ENCODE results near the gene GJD3. TPM values are rescaled to one million over a fixed set of nuclear protein-coding genes. Genes with fewer than 3 reads are reported as not detected.
"Not testable (repeated sequence)": the region's sequence is repeated elsewhere in the genome, so short reads cannot be mapped to it uniquely, and the experiment has no call there.

GJD3 gene
- total RNA-seq, 3 donors from 2014 or later (not counting 1 experiment from before 2014, with no cell fraction given), result not detected

GRCh38 chr17:40402668-40403067 lies 38.1 kb upstream of the GJD3 start:
- Mint-ChIP-seq H3K9me3 (no peaks in the 10 kb centered on the region), H3K4me3 (no peak overlapping the region), H3K27me3 (ENCODE audit: low read depth in 2 of 2) (no peaks in the 10 kb centered on the region), H3K36me3 (no peaks in the 10 kb centered on the region), H3K4me1 (peaks cover 0 to 5% of the 10 kb centered on the region in 2 donors), H3K27ac (no peak overlapping the region)
- no peak overlapping the region for H3K27ac ChIP-seq (ENCODE audit: low read length)
- H3K4me3 ChIP-seq (ENCODE audit: low read length), result no peak overlapping the region
- H3K4me1 ChIP-seq (ENCODE audit: control insufficient read depth, insufficient read depth, low read length), result no peaks in the 10 kb centered on the region
- intact Hi-C loops (cut with micrococcal nuclease), result no loop called here
- H3K36me3 ChIP-seq (ENCODE audit: control insufficient read depth, insufficient read depth, low read length), result no peaks in the 10 kb centered on the region
- DNase-seq (peak in 1 of 2 donors; percentile 45), ATAC-seq (no peak)
- no peaks in the 10 kb centered on the region for H3K27me3 ChIP-seq (ENCODE audit: control insufficient read depth, insufficient read depth, low read length)
- no peak for TF ChIP-seq CTCF (IDR thresholded peaks at IDR 0.05)
- no peaks in the 10 kb centered on the region for H3K9me3 ChIP-seq (ENCODE audit: control insufficient read depth, insufficient read depth, low read length)
- WGBS (ENCODE audit: insufficient coverage), result 53% methylated on average over 1 of the region's 1 CpG

DNA sequence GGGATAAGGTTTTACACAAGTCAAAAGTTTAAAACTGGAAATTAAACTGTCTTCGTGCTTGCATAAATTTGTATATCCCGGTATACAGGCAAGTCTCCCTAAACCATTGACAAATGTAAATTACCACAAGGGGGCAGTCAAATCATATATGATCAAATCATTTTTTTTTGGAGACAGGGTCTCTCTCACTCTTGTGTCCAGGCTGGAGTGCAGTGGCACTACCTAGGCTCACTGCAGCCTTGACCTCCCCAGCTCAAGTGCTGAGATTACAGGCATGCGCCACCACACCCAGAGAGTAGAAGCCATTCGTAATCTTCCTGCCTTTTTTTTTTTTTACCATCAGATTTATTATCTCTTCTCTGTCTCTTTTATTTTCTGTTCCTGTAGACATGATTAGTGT lies 34.6 kb upstream of the GJD3 start:
- 85% methylated on average over 4 of the region's 4 CpGs for WGBS (ENCODE audit: insufficient coverage)
- Mint-ChIP-seq H3K27ac (no peak overlapping the region), H3K4me1 (peaks cover 0 to 5% of the 10 kb centered on the region in 2 donors), H3K9me3 (no peaks in the 10 kb centered on the region), H3K36me3 (no peaks in the 10 kb centered on the region), H3K4me3 (no peak overlapping the region), H3K27me3 (ENCODE audit: low read depth in 2 of 2) (no peaks in the 10 kb centered on the region)
- TF ChIP-seq CTCF (IDR thresholded peaks at IDR 0.05), result peak; percentile 74
- no peak overlapping the region for H3K4me3 ChIP-seq (ENCODE audit: low read length)
- H3K27ac ChIP-seq (ENCODE audit: low read length), result no peak overlapping the region
- no peaks in the 10 kb centered on the region for H3K27me3 ChIP-seq (ENCODE audit: control insufficient read depth, insufficient read depth, low read length)
- peak in 1 of 2 donors; percentile 79 for DNase-seq
- no peaks in the 10 kb centered on the region for H3K36me3 ChIP-seq (ENCODE audit: control insufficient read depth, insufficient read depth, low read length)
- peak in 2 of 3 donors; percentile 69 to 76 for ATAC-seq
- H3K9me3 ChIP-seq (ENCODE audit: control insufficient read depth, insufficient read depth, low read length), result no peaks in the 10 kb centered on the region
- no peaks in the 10 kb centered on the region for H3K4me1 ChIP-seq (ENCODE audit: control insufficient read depth, insufficient read depth, low read length)
- intact Hi-C loops (cut with micrococcal nuclease), result loop anchor here (1.0 kb wide), 2 partner anchors 134 to 161 kb away; no protein-coding TSS in a partner anchor

DNA sequence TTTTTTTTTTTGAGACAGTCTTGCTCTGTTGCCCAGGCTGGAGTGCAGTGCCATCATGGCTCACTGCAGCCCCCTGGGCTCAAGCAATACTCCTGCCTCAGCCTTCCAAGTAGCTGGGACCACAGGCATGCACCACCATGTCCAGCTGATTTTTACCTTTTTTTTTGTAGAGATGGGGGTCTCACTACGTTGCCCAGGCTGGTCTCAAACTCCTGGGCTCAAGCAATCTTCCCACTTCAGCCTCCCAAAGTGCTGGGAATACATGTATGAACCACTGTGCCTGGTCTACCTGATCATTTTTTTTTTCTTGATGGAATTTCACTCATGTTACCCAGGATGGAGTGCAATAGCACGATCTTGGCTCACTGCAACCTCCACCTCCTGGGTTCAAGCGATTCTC lies 22.0 kb upstream of the GJD3 start:
- H3K36me3 ChIP-seq (ENCODE audit: control insufficient read depth, insufficient read depth, low read length); ATAC-seq: not testable (repeated sequence)
- WGBS (ENCODE audit: insufficient coverage), result 97% methylated on average over 3 of the region's 3 CpGs

GRCh38 chr17:40382251-40382650 lies 17.7 kb upstream of the GJD3 start:
- Mint-ChIP-seq H3K36me3 (no peaks in the 10 kb centered on the region), H3K4me3 (no peak overlapping the region), H3K9me3 (no peaks in the 10 kb centered on the region), H3K27ac (no peak overlapping the region), H3K27me3 (ENCODE audit: low read depth in 2 of 2) (no peaks in the 10 kb centered on the region), H3K4me1 (no peaks in the 10 kb centered on the region)
- no peaks in the 10 kb centered on the region for H3K36me3 ChIP-seq (ENCODE audit: control insufficient read depth, insufficient read depth, low read length)
- no peak for TF ChIP-seq CTCF (IDR thresholded peaks at IDR 0.05)
- no peak for ATAC-seq
- DNase-seq, result no peak
- H3K27me3 ChIP-seq (ENCODE audit: control insufficient read depth, insufficient read depth, low read length), result no peaks in the 10 kb centered on the region
- no peak overlapping the region for H3K27ac ChIP-seq (ENCODE audit: low read length)
- 97% methylated on average over 4 of the region's 4 CpGs for WGBS (ENCODE audit: insufficient coverage)
- no peak overlapping the region for H3K4me3 ChIP-seq (ENCODE audit: low read length)
- H3K9me3 ChIP-seq (ENCODE audit: control insufficient read depth, insufficient read depth, low read length), result no peaks in the 10 kb centered on the region
- intact Hi-C loops (cut with micrococcal nuclease), result no loop called here
- H3K4me1 ChIP-seq (ENCODE audit: control insufficient read depth, insufficient read depth, low read length), result no peaks in the 10 kb centered on the region

More for the DNA sequence above, 22.0 kb upstream of the GJD3 start:
- H3K4me3 Mint-ChIP-seq; intact Hi-C loops (cut with micrococcal nuclease); H3K27ac ChIP-seq (ENCODE audit: low read length); H3K4me1 ChIP-seq (ENCODE audit: control insufficient read depth, insufficient read depth, low read length); H3K27me3 Mint-ChIP-seq (ENCODE audit: low read depth in 2 of 2); DNase-seq; H3K4me1 Mint-ChIP-seq; H3K9me3 ChIP-seq (ENCODE audit: control insufficient read depth, insufficient read depth, low read length); H3K4me3 ChIP-seq (ENCODE audit: low read length); H3K9me3 Mint-ChIP-seq; H3K27me3 ChIP-seq (ENCODE audit: control insufficient read depth, insufficient read depth, low read length); H3K27ac Mint-ChIP-seq; H3K36me3 Mint-ChIP-seq: not testable (repeated sequence)

Measured in natural killer cell (primary cell).